ENCODE data around the gene STAB2.
"Not testable (repeated sequence)": the region's sequence is repeated elsewhere in the genome, so short reads cannot be mapped to it uniquely, and the experiment has no call there.

Gene STAB2

GRCh38 chr12:103785243-103786031 lies 198.4 kb downstream of the STAB2 start:
- DNase-seq = no peak

- DNase-seq = no peak
These were observed 199.1 kb downstream of the STAB2 start for GRCh38 chr12:103786201-103786600.

GRCh38 chr12:103791350-103791920 lies 204.4 kb downstream of the STAB2 start:
- no peak for DNase-seq

- no peak for DNase-seq
These were observed 206.0 kb downstream of the STAB2 start for GRCh38 chr12:103793046-103793445.

GRCh38 chr12:103793512-103794045 lies 206.5 kb downstream of the STAB2 start:
- DNase-seq = no peak

GRCh38 chr12:103794309-103795213 lies 207.5 kb downstream of the STAB2 start:
- DNase-seq = no peak

- no peak for DNase-seq
These were observed 211.5 kb downstream of the STAB2 start for GRCh38 chr12:103798586-103798985.

- peak; percentile 70 for DNase-seq
These were observed 212.4 kb downstream of the STAB2 start for GRCh38 chr12:103799504-103799856.

- DNase-seq = peak; percentile 93
These were observed 213.0 kb downstream of the STAB2 start for GRCh38 chr12:103799857-103800771.

- DNase-seq = no peak
These were observed 214.9 kb downstream of the STAB2 start for GRCh38 chr12:103801709-103802585.

GRCh38 chr12:103802586-103802886 lies 215.5 kb downstream of the STAB2 start:
- DNase-seq = no peak

- no peak for DNase-seq
These were observed 216.8 kb downstream of the STAB2 start for GRCh38 chr12:103803847-103804246.

GRCh38 chr12:103805655-103806360 lies 218.7 kb downstream of the STAB2 start:
- DNase-seq = no peak

GRCh38 chr12:103806803-103807202 lies 219.7 kb downstream of the STAB2 start:
- DNase-seq = no peak

GRCh38 chr12:103807561-103808238 lies 220.6 kb downstream of the STAB2 start:
- DNase-seq = no peak

- DNase-seq = no peak
These were observed 221.3 kb downstream of the STAB2 start for GRCh38 chr12:103808239-103808880.

- no peak for DNase-seq
These were observed 222.1 kb downstream of the STAB2 start for GRCh38 chr12:103809154-103809553.

GRCh38 chr12:103809639-103810038 lies 222.6 kb downstream of the STAB2 start:
- not testable (repeated sequence) for DNase-seq

GRCh38 chr12:103810111-103810510 lies 223.0 kb downstream of the STAB2 start:
- DNase-seq = no peak

GRCh38 chr12:103811791-103812190 lies 224.7 kb downstream of the STAB2 start:
- DNase-seq = no peak

Measured in COR-L47 (cell line).